ENCODE data around the gene RAVER2. TPM values are rescaled to one million over a fixed set of nuclear protein-coding genes. Genes with fewer than 3 reads are reported as not detected.
"Not testable (repeated sequence)": the region's sequence is repeated elsewhere in the genome, so short reads cannot be mapped to it uniquely, and the experiment has no call there.

Gene RAVER2
- total RNA-seq, 1 experiment from 2014 or later = 15.1 TPM

GRCh38 chr1:64820572-64820971 lies 75.7 kb downstream of the RAVER2 start:
- H3K36me3 ChIP-seq (ENCODE audit: control insufficient read depth, insufficient read depth, low read length); H3K4me3 ChIP-seq (ENCODE audit: low read depth in 2 of 2, low read length in 2 of 2); BruUV-seq (replicated peaks); H3K4me1 ChIP-seq (ENCODE audit: control insufficient read depth, insufficient read depth, low read length); ATAC-seq; H3K27ac ChIP-seq (ENCODE audit: low read length); intact Hi-C loops (cut with micrococcal nuclease; ENCODE audit: unreplicated experiment); H3K9me3 ChIP-seq (ENCODE audit: control insufficient read depth, insufficient read depth, low read depth, low read length); POLR2A ChIA-PET; CTCF ChIA-PET; H3K27me3 ChIP-seq (ENCODE audit: control insufficient read depth, insufficient read depth, low read length); DNase-seq (ENCODE audit: low read depth, low spot score): not testable (repeated sequence)
- in situ Hi-C loops (cut with HindIII; ENCODE audit: low pct_unique_long_range_greater_than_20kb, low sequenced_read_pairs) = loop anchor here (25.0 kb wide), 1 partner anchor 108 kb away; no protein-coding TSS in a partner anchor

DNA sequence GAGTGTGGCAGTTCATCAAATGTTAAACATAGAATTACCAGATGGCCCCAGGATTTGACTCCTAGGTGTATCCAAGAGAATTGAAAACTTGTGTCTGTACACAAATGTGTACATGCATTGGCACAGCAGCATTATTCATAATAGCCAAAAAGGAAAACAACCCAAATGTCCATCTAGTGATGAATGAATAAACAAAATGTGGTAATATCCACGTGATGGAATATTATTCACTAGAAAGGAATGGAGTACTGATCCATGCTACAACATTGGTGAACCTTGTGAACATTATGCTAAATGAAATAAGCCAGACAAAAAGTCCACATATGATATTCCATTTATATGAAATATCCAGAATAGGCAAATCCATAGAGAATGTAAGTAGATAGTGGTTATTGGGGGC lies 77.7 kb downstream of the RAVER2 start:
- in situ Hi-C loops (cut with HindIII; ENCODE audit: low pct_unique_long_range_greater_than_20kb, low sequenced_read_pairs) = loop anchor here (25.0 kb wide), 1 partner anchor 110 kb away; no protein-coding TSS in a partner anchor

More for the DNA sequence above, 77.7 kb downstream of the RAVER2 start:
- intact Hi-C loops (cut with micrococcal nuclease; ENCODE audit: unreplicated experiment) = no loop called here
- TF ChIP-seq SIN3A (IDR thresholded peaks at IDR 0.05; ENCODE audit: borderline replicate concordance, insufficient read depth, low read depth, low read length) (no peak), TCF7L2 (IDR thresholded peaks at IDR 0.05; ENCODE audit: low read depth, low read length) (no peak), CTCF (IDR thresholded peaks at IDR 0.05) (no peak), POLR2AphosphoS5 (IDR thresholded peaks at IDR 0.05; ENCODE audit: low read depth, low read length) (no peak)
- TF ChIP-seq, protein P1, sequence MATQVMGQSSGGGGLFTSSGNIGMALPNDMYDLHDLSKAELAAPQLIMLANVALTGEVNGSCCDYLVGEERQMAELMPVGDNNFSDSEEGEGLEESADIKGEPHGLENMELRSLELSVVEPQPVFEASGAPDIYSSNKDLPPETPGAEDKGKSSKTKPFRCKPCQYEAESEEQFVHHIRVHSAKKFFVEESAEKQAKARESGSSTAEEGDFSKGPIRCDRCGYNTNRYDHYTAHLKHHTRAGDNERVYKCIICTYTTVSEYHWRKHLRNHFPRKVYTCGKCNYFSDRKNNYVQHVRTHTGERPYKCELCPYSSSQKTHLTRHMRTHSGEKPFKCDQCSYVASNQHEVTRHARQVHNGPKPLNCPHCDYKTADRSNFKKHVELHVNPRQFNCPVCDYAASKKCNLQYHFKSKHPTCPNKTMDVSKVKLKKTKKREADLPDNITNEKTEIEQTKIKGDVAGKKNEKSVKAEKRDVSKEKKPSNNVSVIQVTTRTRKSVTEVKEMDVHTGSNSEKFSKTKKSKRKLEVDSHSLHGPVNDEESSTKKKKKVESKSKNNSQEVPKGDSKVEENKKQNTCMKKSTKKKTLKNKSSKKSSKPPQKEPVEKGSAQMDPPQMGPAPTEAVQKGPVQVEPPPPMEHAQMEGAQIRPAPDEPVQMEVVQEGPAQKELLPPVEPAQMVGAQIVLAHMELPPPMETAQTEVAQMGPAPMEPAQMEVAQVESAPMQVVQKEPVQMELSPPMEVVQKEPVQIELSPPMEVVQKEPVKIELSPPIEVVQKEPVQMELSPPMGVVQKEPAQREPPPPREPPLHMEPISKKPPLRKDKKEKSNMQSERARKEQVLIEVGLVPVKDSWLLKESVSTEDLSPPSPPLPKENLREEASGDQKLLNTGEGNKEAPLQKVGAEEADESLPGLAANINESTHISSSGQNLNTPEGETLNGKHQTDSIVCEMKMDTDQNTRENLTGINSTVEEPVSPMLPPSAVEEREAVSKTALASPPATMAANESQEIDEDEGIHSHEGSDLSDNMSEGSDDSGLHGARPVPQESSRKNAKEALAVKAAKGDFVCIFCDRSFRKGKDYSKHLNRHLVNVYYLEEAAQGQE (IDR thresholded peaks at IDR 0.05; ENCODE audit: insufficient read depth in 1 of 2, low read depth in 2 of 2, low read length in 1 of 2) = no peak
- H3K27ac ChIP-seq (ENCODE audit: low read length) = no peak overlapping the region
- ATAC-seq = no peak
- H3K9me3 ChIP-seq (ENCODE audit: control insufficient read depth, insufficient read depth, low read depth, low read length) = no peaks in the 10 kb centered on the region
- no TSS peak for BruUV-seq (replicated peaks)
- no peak overlapping the region for H3K4me3 ChIP-seq (ENCODE audit: low read depth in 2 of 2, low read length in 2 of 2)
- H3K27me3 ChIP-seq (ENCODE audit: control insufficient read depth, insufficient read depth, low read length) = no peaks in the 10 kb centered on the region
- no peaks in the 10 kb centered on the region for H3K36me3 ChIP-seq (ENCODE audit: control insufficient read depth, insufficient read depth, low read length)
- no peaks in the 10 kb centered on the region for H3K4me1 ChIP-seq (ENCODE audit: control insufficient read depth, insufficient read depth, low read length)
- ChIA-PET POLR2A (no interaction called here), CTCF (no interaction called here)
- DNase-seq (ENCODE audit: low read depth, low spot score) = peak; percentile 30
